C4-2B (cell line): ENCODE data around the gene LAPTM5.

ENCODE experiments used
- CTCF ChIP-seq: fragments of 450-650 bp; conservative IDR thresholded peaks from 2 replicates; pipeline ENCODE4 v1.5.1; 2017; ENCODE audit warnings: mild to moderate bottlenecking
- ZFX ChIP-seq: fragments of 450-650 bp; IDR thresholded peaks from 2 replicates; pipeline ENCODE4 v1.6.1; 2017

- TF ChIP-seq CTCF (no peak), ZFX (no peak)
Observed at GRCh38 chr1:30742300-30742962, 15.1 kb downstream of the LAPTM5 start.
